SU-DHL-6 (cell line): ENCODE results near the gene RBMXL2.

Experiments used
- EZH2phosphoT487 ChIP-seq: fragments of 200-600 bp; sonication (generic), shearing (Covaris generic); conservative IDR thresholded peaks from 2 replicates; pipeline ENCODE4 v1.6.1; 2018; ENCODE audit warnings: mild to moderate bottlenecking, antibody characterized with exemption, low read length, moderate library complexity, mixed read lengths
- TF ChIP-seq, protein P1 (sequence below): fragments of 200-600 bp; sonication (generic); IDR thresholded peaks from one replicate; pipeline ENCODE4 v1.5.1; 2017; ENCODE audit warnings: antibody characterized with exemption, mild to moderate bottlenecking, low read length, moderate library complexity; ENCODE audit not compliant: insufficient read depth, poor library complexity, severe bottlenecking

- TF ChIP-seq, protein P1, sequence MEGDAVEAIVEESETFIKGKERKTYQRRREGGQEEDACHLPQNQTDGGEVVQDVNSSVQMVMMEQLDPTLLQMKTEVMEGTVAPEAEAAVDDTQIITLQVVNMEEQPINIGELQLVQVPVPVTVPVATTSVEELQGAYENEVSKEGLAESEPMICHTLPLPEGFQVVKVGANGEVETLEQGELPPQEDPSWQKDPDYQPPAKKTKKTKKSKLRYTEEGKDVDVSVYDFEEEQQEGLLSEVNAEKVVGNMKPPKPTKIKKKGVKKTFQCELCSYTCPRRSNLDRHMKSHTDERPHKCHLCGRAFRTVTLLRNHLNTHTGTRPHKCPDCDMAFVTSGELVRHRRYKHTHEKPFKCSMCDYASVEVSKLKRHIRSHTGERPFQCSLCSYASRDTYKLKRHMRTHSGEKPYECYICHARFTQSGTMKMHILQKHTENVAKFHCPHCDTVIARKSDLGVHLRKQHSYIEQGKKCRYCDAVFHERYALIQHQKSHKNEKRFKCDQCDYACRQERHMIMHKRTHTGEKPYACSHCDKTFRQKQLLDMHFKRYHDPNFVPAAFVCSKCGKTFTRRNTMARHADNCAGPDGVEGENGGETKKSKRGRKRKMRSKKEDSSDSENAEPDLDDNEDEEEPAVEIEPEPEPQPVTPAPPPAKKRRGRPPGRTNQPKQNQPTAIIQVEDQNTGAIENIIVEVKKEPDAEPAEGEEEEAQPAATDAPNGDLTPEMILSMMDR: no peak
- no peak for TF ChIP-seq EZH2phosphoT487
Measured at GRCh38 chr11:7081441-7081840, 7.4 kb upstream of the RBMXL2 start.
